ENCODE results near the gene CABP4.

DNA sequence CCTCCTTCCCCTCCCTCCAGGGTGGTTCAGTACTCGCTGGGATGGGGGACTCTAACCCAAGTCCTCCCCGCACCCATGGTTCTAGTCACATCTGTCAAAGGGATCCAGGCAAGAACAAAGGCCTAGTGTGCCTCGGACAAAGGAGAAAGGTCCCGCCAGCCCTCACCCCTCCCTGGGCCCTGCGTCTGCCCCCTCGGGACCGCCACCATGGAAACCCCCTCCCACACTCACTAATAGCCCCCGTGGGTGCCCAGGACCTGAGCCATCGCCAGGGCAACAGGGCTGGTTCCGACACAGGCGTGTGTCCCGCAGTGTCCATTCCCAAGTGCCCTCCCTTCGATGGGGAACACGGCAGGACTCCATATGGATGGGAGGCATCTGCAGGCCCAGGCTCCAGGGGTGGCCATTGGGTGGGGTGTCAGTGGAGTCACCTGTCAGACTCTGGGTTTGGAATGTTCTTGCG, 44.8 kb upstream of the CABP4 start:
- TF ChIP-seq CTCF (conservative IDR thresholded peaks at IDR 0.05 in 1 of 2, IDR thresholded peaks at IDR 0.05 in 1 of 2; ENCODE audit: extremely low read depth in 1 of 2, insufficient read depth in 1 of 2, low read depth in 1 of 2, low read length in 2 of 2) (no peak), EZH2 (IDR thresholded peaks at IDR 0.05; ENCODE audit: borderline replicate concordance, low read length) (no peak)

Measured in mammary epithelial cell (primary cell).